HG02798 (cell line): ENCODE data around the gene PTPRN2.
"Not testable (repeated sequence)": the region's sequence is repeated elsewhere in the genome, so short reads cannot be mapped to it uniquely, and the experiment has no call there.

Source experiments
- ATAC-seq: cut with Tn5 transposase; IDR thresholded peaks from one replicate; pipeline ENCODE4 v1.9.1; 2021; ENCODE audit warnings: mild to moderate bottlenecking; ENCODE audit not compliant: unreplicated experiment, poor library complexity

Gene PTPRN2

GRCh38 chr7:157951300-157952049 lies 636.1 kb downstream of the PTPRN2 start:
- no peak for ATAC-seq

- ATAC-seq, result no peak
Measured at GRCh38 chr7:157949711-157950110, 637.9 kb downstream of the PTPRN2 start.

GRCh38 chr7:157947504-157947903 lies 640.1 kb downstream of the PTPRN2 start:
- no peak for ATAC-seq

GRCh38 chr7:157946398-157947060 lies 641.1 kb downstream of the PTPRN2 start:
- no peak for ATAC-seq

- no peak for ATAC-seq
Measured at GRCh38 chr7:157945401-157945800, 642.2 kb downstream of the PTPRN2 start.

- ATAC-seq, result no peak
Measured at GRCh38 chr7:157944734-157945291, 642.8 kb downstream of the PTPRN2 start.

- no peak for ATAC-seq
Measured at GRCh38 chr7:157944051-157944450, 643.6 kb downstream of the PTPRN2 start.

- no peak for ATAC-seq
Measured at GRCh38 chr7:157943561-157943960, 644.1 kb downstream of the PTPRN2 start.

GRCh38 chr7:157941210-157941609 lies 646.4 kb downstream of the PTPRN2 start:
- no peak for ATAC-seq

- no peak for ATAC-seq
Measured at GRCh38 chr7:157940497-157940896, 647.1 kb downstream of the PTPRN2 start.

GRCh38 chr7:157938211-157938610 lies 649.4 kb downstream of the PTPRN2 start:
- ATAC-seq, result no peak

GRCh38 chr7:157937406-157937805 lies 650.2 kb downstream of the PTPRN2 start:
- ATAC-seq, result no peak

- ATAC-seq, result no peak
Measured at GRCh38 chr7:157936976-157937375, 650.6 kb downstream of the PTPRN2 start.

- ATAC-seq, result not testable (repeated sequence)
Measured at GRCh38 chr7:157935721-157936120, 651.9 kb downstream of the PTPRN2 start.

GRCh38 chr7:157933219-157934155 lies 654.1 kb downstream of the PTPRN2 start:
- ATAC-seq, result not testable (repeated sequence)

- ATAC-seq, result no peak
Measured at GRCh38 chr7:157932498-157933218, 655.0 kb downstream of the PTPRN2 start.

- no peak for ATAC-seq
Measured at GRCh38 chr7:157930926-157931466, 656.6 kb downstream of the PTPRN2 start.

GRCh38 chr7:157930441-157930840 lies 657.2 kb downstream of the PTPRN2 start:
- ATAC-seq, result no peak

- ATAC-seq, result no peak
Measured at GRCh38 chr7:157929671-157930070, 658.0 kb downstream of the PTPRN2 start.
